A673 (cell line): ENCODE data around the gene LCAT. TPM values are rescaled to one million over a fixed set of nuclear protein-coding genes. Genes with fewer than 3 reads are reported as not detected.

Experiments used
- BruUV-seq: library from RNA; stranded (reverse); fragments of 400-500 nt; replicated peaks from 2 replicates; lab custom pipeline; 2021; lab: Mats Ljungman, UMichigan
- CTCF ChIA-PET: fragments of 300-600 bp; sonication (Branson Sonifier 250); formaldehyde crosslinking; loops from one replicate; lab custom pipeline; 2022; ENCODE audit warnings: antibody characterized with exemption; lab: Charles Lee
- POLR2A ChIA-PET: fragments of 300-600 bp; sonication (Branson Sonifier 250); formaldehyde crosslinking; loops from one replicate; lab custom pipeline; 2022; ENCODE audit warnings: antibody characterized with exemption; ENCODE audit not compliant: low non-redundant PET; lab: Charles Lee
- DNase-seq: peaks from one replicate; pipeline ENCODE4 v3.0.0-alpha.2; 2015; ENCODE audit warnings: low spot score
- H3K27ac ChIP-seq: fragments of 200-600 bp; sonication (generic); 2 replicates; pipeline ENCODE4 v1.5.1; 2016; ENCODE audit warnings: mixed run types, low read depth, mild to moderate bottlenecking, mixed read lengths, antibody characterized with exemption, low read length; ENCODE audit not compliant: poor library complexity, severe bottlenecking
- H3K27me3 ChIP-seq: fragments of 200-600 bp; sonication (generic); replicated peaks from 2 replicates; pipeline ENCODE4 v1.6.1; 2017; ENCODE audit warnings: mixed run types, low read depth, mild to moderate bottlenecking, mixed read lengths, antibody characterized with exemption, low read length; ENCODE audit not compliant: insufficient read depth, poor library complexity
- H3K36me3 ChIP-seq: fragments of 200-600 bp; sonication (generic); 2 replicates; pipeline ENCODE4 v1.6.1; 2016; ENCODE audit warnings: mixed run types, mild to moderate bottlenecking, mixed read lengths, antibody characterized with exemption, low read length; ENCODE audit not compliant: insufficient read depth, poor library complexity, severe bottlenecking
- H3K4me1 ChIP-seq: fragments of 200-600 bp; sonication (generic); 2 replicates; pipeline ENCODE4 v1.6.1; 2017; ENCODE audit warnings: mixed run types, mild to moderate bottlenecking, mixed read lengths, antibody characterized with exemption, low read length; ENCODE audit not compliant: insufficient read depth, poor library complexity, severe bottlenecking
- H3K4me3 ChIP-seq: fragments of 200-600 bp; sonication (generic); 2 replicates; pipeline ENCODE4 v1.5.1; 2016; ENCODE audit warnings: low read depth, mixed run types, mild to moderate bottlenecking, mixed read lengths, low read length; ENCODE audit not compliant: poor library complexity, severe bottlenecking
- H3K9me3 ChIP-seq: fragments of 200-600 bp; sonication (generic); 2 replicates; pipeline ENCODE4 v1.6.1; 2016; ENCODE audit warnings: mixed run types, low read depth, mild to moderate bottlenecking, mixed read lengths, antibody characterized with exemption, low read length; ENCODE audit not compliant: poor library complexity, severe bottlenecking
- EZH2 ChIP-seq: fragments of 200-600 bp; sonication (generic); IDR thresholded peaks from 2 replicates; pipeline ENCODE4 v1.6.1; 2017; ENCODE audit warnings: borderline replicate concordance, low read depth, mild to moderate bottlenecking, mixed read lengths, antibody characterized with exemption, low read length; ENCODE audit not compliant: poor library complexity, severe bottlenecking
- intact Hi-C: fragments of 100-400 bp; cut with micrococcal nuclease; formaldehyde crosslinking; loops from one replicate; pipeline ENCODE4 v1.10.0; 2022; ENCODE audit not compliant: unreplicated experiment
- total RNA-seq: library from RNA; stranded (reverse); gene quantifications from 2 replicates; pipeline ENCODE4 v1.2.3, GENCODE V29; 2021
- TF ChIP-seq, protein P1 (sequence below): fragments of 300-800, 200-600 bp; sonication (generic); conservative IDR thresholded peaks from 2 replicates; pipeline ENCODE4 v1.5.1; 2017; ENCODE audit warnings: low read depth, mild to moderate bottlenecking, antibody characterized with exemption, low read length, moderate library complexity, mixed read lengths

Gene LCAT
- total RNA-seq, 1 experiment from 2014 or later = 17.6 TPM

DNA sequence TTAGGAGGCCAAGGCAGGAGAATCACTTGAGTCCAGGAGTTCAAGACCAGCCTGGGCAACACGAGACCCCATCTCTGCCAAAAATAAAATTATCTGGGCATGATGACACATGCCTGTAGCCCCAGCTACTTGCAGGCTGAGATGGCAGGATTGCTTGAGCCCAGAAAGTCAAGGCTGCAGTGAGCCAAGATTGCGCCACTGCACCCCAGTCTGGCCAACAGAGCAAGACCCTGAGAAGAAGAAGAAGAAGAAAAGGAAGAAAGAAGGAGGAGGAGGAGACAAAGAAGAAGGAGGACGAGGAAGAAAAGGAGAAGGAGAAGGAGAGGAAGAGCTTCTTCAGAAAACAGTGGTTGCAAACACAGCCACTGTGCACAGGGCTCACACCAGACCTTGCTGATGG is 44.8 kb upstream of the LCAT start:
- Histone ChIP-seq H3K27me3 (no peaks in the 10 kb centered on the region), H3K9me3 (no peaks in the 10 kb centered on the region), H3K4me1 (peaks cover 4% of the 10 kb centered on the region), H3K27ac (no peak overlapping the region), H3K36me3 (no peaks in the 10 kb centered on the region), H3K4me3 (no peak overlapping the region)
- intact Hi-C loops = no loop called here
- POLR2A ChIA-PET = no interaction called here
- DNase-seq = no peak
- no peak for TF ChIP-seq EZH2
- TF ChIP-seq, protein P1, sequence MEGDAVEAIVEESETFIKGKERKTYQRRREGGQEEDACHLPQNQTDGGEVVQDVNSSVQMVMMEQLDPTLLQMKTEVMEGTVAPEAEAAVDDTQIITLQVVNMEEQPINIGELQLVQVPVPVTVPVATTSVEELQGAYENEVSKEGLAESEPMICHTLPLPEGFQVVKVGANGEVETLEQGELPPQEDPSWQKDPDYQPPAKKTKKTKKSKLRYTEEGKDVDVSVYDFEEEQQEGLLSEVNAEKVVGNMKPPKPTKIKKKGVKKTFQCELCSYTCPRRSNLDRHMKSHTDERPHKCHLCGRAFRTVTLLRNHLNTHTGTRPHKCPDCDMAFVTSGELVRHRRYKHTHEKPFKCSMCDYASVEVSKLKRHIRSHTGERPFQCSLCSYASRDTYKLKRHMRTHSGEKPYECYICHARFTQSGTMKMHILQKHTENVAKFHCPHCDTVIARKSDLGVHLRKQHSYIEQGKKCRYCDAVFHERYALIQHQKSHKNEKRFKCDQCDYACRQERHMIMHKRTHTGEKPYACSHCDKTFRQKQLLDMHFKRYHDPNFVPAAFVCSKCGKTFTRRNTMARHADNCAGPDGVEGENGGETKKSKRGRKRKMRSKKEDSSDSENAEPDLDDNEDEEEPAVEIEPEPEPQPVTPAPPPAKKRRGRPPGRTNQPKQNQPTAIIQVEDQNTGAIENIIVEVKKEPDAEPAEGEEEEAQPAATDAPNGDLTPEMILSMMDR = no peak
- CTCF ChIA-PET = no interaction called here
- no TSS peak for BruUV-seq

DNA sequence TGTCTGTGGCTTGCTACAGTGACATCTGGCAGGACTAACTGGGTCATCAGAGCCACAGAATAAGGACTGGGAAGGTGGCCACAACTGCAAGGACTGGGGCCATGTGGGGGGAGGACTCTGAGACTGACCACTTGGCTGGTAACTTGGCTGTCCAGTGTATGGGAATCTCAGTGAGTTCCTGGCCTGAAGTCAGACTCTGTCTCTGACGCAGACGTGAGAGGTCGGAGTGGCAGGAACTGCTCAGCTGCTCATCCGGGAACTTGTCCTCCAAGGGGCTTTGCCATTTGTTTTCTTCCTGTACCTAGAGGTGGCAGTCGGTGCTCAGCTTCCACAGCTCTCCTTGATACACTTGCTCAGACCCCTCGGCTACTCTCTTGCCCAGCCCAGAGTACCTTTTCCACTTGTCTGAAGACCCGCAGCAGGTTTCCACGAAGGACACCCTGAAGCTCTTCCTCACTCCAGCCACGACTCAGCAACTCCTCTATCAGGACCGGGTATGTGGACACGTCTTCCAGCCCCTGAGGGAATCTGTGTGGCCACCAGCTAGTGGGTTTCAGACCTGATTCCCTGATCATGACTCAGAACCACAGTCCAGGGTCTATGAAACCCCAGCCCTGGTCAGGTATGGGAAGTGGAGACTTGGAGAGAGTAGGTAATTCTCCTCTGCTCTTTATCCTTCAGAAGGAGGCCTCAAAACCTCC is 43.7 kb upstream of the LCAT start:
- DNase-seq = no peak
- Histone ChIP-seq H3K27ac (no peak overlapping the region), H3K36me3 (no peaks in the 10 kb centered on the region), H3K27me3 (no peaks in the 10 kb centered on the region), H3K4me1 (no peaks in the 10 kb centered on the region), H3K4me3 (no peak overlapping the region), H3K9me3 (no peaks in the 10 kb centered on the region)
- no TSS peak for BruUV-seq
- ChIA-PET POLR2A (no interaction called here), CTCF (no interaction called here)
- TF ChIP-seq EZH2 = no peak
- TF ChIP-seq, protein P1 = no peak
- intact Hi-C loops = no loop called here

DNA sequence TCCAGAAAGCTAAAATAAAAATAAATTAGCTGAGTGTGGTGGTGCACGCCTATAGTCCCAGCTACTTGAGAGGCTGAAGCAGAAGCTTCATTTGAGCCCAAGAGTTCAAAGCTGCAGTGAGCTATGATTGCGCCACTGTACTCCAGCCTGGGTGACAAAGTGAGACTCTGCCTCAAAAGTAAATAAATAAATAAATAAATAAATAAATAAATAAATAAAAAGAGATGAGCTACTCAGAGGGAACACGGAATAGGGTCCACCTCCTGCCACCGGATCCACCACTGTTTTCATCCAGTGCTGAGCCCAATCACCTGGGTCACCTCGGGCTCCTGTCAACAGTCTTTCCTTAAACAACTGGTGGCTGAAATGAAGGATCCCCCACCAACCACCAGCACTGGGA is 43.0 kb upstream of the LCAT start:
- Histone ChIP-seq H3K9me3 (no peaks in the 10 kb centered on the region), H3K27me3 (no peaks in the 10 kb centered on the region), H3K36me3 (no peaks in the 10 kb centered on the region), H3K27ac (no peak overlapping the region), H3K4me1 (no peaks in the 10 kb centered on the region), H3K4me3 (no peak overlapping the region)
- BruUV-seq = no TSS peak
- POLR2A ChIA-PET = no interaction called here
- no peak for TF ChIP-seq EZH2
- TF ChIP-seq, protein P1 = no peak
- intact Hi-C loops = no loop called here
- no peak for DNase-seq
- CTCF ChIA-PET = no interaction called here
